HG03460 (cell line): ENCODE data around the gene RAX2.
"Not testable (repeated sequence)": the region's sequence is repeated elsewhere in the genome, so short reads cannot be mapped to it uniquely, and the experiment has no call there.

ENCODE experiments used
- ATAC-seq: cut with Tn5 transposase; IDR thresholded peaks from one replicate; pipeline ENCODE4 v1.9.1; 2021; ENCODE audit not compliant: unreplicated experiment

RAX2 gene

DNA sequence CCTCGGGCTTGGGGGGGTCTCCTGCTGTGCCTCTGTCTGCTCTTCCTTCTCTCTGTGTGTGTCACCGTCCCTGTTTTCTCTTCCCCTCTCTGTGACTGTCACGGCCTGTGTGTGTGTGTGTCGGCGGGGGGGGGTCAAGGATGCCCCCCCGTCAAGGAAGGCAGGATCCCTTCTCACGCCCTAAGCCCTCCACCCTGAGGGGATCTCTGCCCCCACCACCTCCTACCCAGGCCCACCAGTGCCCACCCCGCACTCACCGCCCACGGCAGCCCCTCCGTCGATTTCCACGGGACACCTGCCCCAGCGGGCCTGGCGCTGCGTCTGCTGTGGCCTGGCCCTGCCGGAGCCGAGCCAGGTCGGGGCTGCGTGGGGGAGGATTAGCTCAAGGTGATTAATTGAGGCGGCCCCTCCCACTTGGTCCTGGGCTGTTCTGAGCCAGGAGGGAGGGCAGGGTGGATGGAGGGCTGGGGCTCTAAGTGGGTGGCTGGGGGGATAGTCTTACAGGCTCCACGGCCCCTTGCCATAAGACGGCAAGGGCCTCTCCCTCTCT is at the start of gene RAX2:
TSS of gene RAX2 (minus strand) at position 323 of the 550 bp plus-strand sequence. CDS start 486 bp downstream, outside the sequence.
- no peak for ATAC-seq

DNA sequence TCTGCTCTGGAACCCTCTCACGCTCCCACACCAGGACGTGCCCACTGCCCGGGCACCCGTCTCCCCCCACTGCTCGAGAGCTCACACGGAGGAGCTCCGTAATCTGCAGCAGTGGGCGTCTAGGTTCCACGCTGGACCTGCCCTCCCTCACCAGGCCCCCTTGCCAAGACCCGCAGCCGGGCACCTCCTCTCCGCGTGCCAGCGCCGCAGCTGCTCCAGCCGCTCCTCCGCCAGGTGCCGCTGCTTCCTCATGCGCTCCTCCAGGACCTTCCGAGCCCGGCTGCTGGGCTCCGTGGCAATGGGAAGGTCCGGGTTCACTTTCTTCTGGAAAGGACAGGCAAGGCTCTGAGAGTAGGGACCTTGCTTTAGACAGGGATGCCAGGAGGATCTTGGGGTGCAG is 49.1 kb upstream of the RAX2 start:
- ATAC-seq, result no peak

DNA sequence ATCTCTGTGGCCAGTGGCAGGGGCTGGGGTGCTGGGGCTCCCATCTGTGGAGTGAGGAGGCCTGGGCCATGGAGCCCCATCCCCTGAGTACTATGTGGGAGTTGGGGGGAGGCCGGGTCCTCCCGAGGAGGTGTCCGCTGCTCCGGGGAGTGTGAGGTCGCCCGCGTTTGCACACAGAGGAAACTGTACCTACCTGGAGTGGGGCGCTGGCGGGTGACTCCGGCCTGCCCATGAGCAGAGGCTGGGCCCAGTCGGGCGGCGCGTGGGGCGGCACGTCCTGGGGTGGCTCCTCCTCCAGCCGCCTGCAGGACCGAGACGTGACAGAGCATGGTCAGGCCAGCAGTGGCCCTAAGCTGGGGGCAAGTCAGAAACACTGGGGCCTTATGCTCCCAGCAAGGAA is 48.0 kb upstream of the RAX2 start:
- ATAC-seq, result no peak

DNA sequence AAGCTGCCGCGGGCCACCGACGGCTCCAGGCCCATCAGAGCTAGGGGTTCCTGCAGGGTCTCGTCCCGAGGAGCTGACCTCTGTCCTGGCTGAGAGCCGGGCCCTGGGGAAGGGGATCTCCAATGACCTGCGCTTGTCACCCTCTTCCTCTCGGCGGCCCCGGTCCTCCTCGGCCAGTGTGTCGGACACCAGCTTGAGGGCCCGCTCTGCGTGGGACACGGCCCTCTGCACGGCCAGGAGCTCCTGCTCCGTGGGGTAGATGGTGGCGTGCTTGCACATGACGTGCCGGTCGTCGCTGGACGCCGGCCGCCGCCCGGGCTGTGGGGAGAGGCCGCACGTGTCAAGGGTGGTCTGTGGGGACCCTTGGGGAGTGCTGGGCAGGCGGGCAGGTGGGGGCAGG is 46.9 kb upstream of the RAX2 start:
- no peak for ATAC-seq

DNA sequence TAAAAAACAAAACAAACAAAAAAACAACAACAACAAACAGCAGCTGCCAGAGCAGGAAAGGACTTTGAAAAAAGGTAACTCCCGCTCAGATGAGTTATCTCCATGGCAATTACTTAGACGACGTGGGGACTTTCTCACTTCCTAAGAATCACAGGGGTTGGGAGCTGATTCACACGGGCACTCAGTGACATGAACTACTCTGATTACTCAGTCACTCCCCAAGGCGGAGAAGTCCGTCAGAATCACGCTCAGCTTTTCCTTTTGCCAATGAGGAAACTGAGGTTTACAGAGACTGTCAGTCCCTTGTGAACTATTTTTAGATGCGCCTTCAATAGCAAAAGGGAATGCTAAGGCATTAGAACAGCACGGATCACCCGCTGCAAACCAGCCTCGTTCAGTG is 46.4 kb upstream of the RAX2 start:
- no peak for ATAC-seq

DNA sequence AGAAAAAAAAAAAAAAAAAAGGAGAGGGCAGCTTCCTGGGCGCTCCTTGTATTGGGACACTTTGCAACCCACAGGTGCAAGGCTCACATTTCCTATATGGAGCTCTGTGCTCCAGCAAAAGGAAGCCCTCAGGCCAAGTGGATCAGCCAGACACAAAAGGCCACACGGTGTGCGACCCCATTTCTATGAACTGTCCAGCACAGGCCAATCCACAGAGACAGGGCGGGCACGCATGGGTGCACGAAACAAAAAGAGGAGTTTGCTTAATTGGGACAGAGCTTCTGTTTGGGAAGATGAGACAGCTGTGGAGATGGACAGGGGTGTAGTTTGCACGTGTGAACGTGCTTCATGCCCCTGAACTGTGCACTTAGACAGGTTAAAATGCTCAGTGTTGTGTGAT is 45.7 kb upstream of the RAX2 start:
- ATAC-seq, result no peak

DNA sequence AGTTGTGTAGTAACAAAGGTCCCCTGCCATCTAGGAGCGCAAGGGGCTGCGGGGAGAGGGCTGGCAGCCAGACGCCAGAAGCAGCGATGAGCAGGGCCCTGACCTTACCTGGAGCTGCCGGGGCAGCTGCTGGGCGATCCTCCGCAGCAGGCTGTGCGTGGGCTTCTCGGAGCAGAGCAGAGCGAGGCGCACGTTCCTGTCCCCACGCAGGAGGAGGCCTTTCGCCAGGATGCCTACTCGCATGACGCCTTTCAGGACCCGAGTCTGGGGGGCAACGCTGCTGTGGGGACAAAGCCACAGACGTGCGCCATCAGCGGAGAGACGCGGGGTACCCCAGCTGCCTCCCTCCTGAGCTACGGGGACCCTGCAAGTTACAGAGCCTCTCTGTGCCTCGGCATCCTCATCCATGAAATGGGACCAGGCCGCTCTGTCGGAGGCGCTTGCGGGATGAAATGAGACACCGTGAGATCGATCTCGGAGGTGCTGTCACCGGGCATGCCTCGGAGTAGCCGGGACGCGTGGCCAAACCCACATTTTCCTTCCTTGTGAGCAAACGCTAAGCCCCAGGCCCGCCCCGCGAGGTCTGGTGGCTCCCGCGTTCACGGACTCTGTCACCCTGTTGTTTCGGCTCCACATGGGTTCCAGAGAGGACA is 44.7 kb upstream of the RAX2 start:
- no peak for ATAC-seq

DNA sequence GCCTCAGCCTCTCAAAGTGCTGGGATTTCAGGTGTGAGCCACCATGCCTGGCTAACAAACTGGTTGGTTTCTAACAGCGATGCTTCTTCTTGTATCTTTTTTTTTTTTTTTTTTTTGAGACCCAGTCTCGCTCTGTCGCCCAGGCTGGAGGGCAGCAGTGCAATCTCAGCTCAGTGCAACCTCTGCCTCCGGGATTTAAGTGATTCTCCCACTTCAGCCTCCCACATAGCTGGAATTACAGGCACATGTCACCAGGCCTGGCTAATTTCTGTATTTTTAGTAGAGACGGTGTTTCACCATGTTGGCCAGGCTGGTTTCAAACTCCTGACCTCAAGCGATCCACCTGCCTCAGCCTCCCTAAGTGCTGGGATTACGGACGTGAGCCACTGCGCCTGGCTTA is 44.1 kb upstream of the RAX2 start:
- ATAC-seq, result not testable (repeated sequence)

DNA sequence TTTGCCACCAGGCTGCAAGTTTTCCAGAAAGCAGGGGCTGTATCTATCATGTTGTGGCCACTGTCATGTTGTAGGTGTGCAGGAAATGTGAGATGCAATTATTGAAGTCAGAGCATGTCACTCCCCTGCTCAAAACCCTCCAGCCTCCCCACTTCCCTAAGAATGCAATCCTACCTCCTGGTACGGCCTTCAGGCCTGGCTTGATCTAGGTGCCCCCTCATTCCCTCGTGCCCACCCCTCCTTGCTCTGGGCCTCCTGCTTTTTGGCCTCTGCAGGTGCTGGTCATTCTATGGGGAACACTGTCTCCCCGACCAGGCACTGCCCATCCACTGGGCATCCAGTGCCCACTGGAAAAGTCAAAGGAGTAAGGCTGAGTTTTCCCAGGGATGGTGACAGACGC is 42.6 kb upstream of the RAX2 start:
- no peak for ATAC-seq

DNA sequence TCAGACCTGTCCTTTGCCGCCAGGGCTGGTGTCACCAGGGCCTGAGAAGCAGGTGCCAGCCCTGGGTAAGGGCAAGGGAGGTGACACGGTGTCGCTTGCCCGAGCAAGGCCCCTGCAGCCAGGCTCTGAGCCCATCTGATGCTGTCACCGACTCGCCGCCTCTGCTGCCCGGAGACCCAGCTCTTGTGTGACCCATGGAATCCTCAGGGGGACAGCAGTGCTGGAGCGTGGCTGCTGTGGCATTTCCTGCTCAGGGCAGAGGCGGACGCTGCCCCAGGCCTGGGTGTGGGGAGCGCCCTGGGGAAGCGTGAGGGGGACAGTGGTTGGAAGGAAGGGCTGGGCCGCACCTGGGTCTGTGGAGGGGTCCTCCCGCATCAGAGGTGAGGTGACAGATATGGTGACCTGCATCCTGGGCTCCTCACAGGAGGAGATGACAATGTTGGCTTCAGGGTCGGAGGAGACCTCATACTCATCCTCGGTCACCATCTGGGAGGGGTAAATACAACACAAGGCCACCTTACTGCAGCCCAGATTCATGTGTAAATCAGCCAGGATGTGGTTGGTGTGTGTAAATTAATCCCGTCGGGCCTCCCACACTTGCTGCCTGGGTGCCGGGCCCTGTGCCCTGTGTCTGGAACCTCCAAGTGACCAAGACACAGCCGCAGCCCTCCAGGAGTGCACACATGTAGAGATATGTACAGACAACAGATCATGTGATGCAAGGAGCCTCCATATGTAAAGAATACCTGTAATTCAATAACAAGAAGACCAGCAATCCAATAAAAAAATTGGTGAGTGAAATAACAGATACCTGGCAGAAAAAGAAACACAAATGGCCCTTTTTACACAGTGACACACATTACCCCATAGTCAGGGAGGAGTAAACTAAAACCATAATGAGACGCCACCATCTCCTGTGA is 41.7 kb upstream of the RAX2 start:
- no peak for ATAC-seq

DNA sequence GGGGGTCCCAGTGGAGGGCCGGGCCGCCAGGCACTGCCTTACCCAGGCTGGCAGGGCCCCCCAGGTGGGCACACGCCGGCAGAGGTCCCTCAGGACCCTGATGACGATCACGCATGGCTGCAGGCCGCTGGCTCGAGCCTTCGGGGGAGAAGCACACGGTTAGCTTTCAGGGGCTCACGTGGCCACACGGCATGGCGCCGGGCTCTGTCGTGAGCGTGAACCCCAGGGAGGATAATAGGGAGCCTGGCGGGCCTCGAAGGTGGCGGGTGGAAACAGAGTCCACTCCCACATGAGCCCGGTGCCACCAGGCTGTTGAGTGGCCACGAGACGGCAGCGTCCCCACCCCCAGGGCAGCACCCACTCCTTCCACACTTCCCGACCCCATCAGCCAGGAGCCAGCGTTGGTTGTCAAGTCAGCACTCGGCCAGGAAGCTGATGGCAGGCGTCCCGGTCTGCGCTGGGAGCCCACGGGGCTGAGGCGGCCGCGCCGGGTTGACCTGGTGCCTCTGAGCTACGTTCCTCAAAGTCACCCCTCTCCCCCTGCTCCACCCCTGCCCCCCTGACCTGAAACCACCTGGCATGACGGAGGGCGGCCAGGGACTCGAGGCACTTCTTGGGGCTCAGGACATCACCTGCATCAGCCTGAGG is 38.8 kb upstream of the RAX2 start:
- no peak for ATAC-seq

DNA sequence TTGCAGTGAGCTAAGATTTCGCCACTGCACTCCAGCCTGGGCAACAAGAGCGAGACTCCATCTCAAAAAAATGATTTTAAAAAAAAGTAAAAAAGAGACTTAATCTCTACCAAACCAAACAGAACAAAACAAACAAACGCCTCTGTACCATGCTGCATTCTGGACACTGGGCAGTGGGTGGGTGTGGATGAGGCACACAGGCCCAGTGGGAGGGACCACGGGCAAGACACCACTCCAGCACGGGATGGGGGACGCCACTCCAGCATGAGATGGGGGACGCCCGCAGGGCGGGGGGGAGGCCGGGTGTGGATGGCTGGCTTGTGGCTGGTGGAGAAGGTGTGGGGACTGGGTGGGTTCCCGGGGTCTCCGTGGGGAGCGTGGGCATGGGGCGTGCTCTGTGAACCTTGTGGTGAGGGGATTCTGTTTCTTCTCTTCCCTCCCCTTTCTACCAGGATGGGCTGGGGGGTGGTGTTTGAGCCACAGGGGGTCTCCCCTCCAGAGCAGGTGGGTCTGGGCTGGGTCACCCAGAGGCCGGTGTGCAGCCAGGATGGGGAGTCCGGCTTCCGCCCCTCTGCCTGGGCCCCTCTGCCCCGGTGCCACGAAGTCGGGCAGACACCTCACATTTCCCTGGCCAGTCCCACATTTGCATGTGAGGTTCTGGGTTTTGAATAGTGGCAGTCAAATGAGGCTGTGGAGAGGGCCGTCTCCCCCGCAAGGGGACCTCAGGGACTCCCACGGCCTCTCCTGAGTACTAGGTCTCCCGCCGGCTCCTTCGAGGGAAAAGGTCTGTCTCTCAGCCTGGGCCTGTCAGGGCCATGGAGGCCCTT is 38.1 kb upstream of the RAX2 start:
- no peak for ATAC-seq

DNA sequence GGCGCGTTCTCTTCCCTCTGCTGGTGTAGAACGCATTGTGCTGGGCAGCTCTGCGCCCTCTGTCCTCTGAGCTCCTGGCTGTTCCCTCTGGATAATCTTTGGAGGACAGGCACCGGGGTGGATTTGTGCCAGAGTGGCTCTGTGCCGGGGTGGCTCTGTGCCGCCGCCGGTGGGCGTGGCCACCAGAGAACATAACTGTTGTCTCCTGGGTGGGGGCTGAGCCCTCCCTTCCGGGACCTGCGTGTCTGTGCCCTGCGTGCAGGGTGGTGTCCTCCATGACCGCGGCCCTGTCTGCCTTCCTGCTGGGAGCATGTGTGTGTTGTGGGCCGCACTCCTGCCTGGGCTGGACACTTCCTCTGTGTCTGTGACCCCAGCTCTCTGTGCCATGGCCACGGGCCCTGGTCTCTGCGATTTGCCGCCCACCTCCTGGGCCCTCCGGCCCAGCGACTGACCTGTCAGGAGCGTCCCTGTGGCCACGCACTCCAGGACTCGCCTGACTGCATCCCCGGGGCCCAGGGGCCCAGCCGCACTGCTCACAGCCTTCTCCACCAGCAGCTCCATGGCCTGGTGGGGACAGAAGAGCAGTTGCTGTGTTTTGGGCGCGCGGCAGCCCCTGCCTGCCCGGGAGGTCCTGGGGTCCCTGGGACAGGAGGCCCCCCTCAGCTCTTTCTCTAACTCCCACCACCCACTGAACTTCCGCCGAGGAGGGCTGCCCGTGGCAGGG is 36.6 kb upstream of the RAX2 start:
- ATAC-seq, result no peak

DNA sequence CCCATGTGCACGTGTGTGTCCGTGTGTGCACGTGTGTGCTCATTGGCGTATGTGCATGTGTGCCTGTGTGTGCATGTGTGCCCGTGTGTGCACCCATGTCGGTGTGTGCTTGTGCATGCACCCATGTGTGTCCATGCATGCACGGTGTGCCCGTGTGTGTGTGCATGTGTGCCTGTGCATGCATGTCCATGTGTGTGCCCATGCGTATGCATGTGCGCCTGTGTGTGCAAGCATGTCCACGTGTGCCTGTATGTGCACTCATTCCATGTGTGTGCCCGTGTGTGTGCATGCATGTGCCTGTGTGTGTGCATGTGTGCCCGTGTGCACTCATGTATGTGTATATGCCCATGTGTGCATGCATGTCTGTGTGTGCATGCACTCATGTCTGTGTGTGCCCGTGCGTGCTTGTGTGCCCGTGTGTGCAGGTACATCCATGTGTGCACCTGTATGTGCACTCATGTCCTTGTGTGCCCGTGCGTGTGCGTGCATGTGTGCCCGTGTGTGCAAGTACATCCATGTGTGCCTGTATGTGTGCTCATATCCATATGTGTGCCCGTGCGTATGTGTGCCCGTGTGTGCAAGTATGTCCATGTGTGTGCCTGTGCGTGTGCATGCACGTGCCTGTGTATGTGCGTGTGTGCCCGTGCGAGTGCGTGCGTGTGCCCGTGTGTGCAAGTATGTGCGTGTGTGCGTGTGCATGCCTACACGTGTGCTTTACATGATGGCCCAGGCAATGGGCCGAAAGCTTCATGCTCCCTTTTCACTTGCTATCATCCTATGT is 35.7 kb upstream of the RAX2 start:
- ATAC-seq, result no peak

DNA sequence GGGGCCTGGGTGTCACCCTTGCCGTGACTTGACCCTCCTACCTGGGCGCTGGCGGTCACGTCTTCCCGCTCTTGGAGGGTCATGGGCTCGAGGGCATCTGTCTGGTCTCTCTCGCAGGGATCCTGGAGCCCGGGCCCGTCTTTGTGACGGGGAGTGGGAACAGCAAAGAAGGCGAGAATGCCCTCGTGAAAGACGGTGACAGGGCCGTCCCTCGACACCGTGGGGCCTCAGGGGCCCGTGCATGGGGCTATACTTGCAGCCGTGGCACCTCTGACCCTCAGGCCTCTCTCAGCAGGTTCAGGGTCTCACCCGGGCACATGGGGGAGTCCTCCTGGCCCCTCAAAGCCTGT is 35.1 kb upstream of the RAX2 start:
- no peak for ATAC-seq

DNA sequence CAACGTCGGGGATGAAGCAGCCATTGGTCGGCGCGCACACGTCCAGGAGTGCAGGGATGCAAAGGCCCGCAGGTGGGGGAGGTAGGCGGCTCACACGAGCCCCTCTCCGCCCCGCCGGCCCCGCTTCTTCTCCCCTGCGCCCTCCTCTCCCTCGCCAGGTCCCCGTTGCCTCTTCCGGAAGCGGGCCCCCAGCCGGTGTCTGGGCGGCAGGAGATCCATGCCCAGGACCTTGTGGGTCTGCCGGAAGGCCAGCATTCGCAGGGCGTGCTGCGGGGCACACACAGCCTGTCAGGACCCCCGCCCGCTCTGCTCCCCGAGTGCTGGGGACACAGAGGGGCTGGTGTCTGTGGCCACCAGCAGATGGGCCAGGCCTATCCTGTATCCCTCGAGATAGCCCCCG is 33.8 kb upstream of the RAX2 start:
- no peak for ATAC-seq

DNA sequence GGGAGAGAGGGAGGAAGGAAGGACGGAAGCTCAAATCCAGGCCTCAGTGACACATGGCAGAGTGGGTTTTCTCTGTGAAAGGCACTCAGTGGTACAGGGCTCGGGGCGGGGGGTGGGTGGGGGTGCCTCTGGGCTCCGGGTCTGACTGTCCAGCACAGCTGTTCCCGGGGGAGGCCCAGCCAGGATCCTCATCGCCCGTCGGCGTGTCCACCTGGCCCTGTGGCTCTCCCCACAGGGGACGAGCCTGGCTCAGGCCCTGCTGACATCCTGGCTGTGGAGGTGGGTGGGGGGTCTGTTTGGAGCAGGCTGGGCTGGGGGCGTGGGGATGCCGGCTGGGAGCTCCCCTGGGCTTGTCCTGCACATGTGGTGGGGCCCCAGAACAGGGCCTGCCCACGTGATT is 32.4 kb upstream of the RAX2 start:
- no peak for ATAC-seq

DNA sequence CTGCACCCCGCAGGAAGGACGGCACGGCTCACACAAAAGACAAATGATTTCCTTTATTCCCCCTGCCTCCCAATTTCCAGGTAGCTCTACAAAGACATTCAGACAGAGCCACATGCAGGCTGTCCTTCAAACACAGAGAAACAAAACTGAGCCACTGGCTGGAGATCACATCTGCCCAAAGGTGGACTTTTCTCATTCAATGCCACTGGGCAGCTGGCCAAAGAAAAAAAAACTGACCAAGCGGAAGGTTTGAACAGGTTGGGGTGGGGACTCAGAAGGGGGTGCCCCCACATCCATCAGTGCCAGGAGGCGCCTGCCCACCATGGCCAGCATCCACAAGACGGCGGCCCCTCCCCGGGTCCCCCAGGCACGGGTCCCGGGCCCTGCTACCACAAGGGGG is 32.0 kb upstream of the RAX2 start:
- ATAC-seq, result no peak

DNA sequence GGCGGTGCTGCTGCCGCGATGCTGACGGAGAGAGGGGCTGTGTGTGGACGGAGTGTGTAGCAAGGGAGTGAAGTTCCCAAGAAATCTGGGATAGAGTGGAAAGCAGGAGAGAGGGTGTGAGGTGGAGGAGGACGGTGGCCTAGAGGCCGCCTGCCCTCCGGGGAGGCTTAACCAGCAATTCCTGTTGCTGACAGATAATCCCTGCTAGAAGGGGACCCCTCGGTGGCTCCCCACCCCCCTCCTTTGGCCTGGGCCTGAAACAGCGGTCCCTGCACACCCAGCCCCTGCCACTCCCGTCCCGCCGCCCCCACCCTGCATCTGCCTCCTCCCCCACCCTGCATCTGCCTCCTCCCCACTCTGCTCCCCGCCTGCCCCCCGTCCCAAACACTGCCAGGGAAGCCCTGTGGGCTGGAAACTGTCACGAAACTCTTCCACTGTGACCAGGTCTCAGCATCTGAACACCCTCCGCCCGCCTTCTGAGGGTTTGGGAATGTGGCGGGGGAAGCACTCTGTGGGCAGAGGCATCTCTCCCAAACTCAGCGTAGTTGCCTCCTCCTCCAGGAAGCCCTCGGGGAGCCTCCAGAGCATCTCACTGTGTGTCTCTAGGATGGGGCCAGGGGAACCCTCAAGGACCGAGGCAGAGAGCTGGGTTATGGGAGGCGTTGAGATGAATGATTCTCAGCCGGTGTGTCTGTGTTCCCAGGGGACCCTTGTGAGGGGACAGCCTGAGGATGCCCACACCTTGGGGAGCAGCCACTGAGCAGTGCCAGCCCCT is 31.3 kb upstream of the RAX2 start:
- ATAC-seq, result no peak
